SK-N-SH (cell line): ENCODE results near the gene MRPS15. TPM values are rescaled to one million over a fixed set of nuclear protein-coding genes. Genes with fewer than 3 reads are reported as not detected.

ENCODE experiments used
- CTCF ChIA-PET: fragments of 300-600, 350-600 bp; formaldehyde crosslinking; extraction: SDS; loops from one replicate; lab custom pipeline; 2021; lab: Yijun Ruan, JAX
- POLR2A ChIA-PET: fragments of 350-600 bp; sonication (Branson Sonifier 250); formaldehyde crosslinking; extraction: SDS; loops from one replicate; lab custom pipeline; 2020; ENCODE audit warnings: antibody characterized with exemption, inconsistent platforms; lab: Yijun Ruan, JAX
- DNase-seq: peaks from one replicate; pipeline ENCODE4 v3.0.0; 2012
- H2AFZ ChIP-seq: fragments of 200-600 bp; sonication (generic); 2 replicates; pipeline ENCODE4 v1.8.1; 2016; ENCODE audit warnings: antibody characterized with exemption, mild to moderate bottlenecking, low read depth
- H3F3A ChIP-seq: fragments of 200-600 bp; sonication (generic); replicated peaks from 2 replicates; pipeline ENCODE3; 2016; ENCODE audit warnings: antibody characterized with exemption, mild to moderate bottlenecking; ENCODE audit not compliant: insufficient read depth
- H3K27ac ChIP-seq, 2 experiments: fragments of 200-500 bp in 1 of 2; fragments of 200-600 bp in 1 of 2; sonication (Bioruptor generic) in 1 of 2; sonication (generic), shearing (Covaris generic) in 1 of 2; 2 replicates each; pipeline versions ENCODE4 v1.5.1 to v1.6.1; 2014 to 2016; ENCODE audit warnings: low read depth in 2 of 2, inconsistent platforms in 1 of 2, low read length in 1 of 2, mild to moderate bottlenecking in 1 of 2, mixed read lengths in 1 of 2
- H3K27me3 ChIP-seq: fragments of 200-600 bp; sonication (generic), shearing (Covaris generic); 2 replicates; pipeline ENCODE4 v1.6.1; 2016; ENCODE audit warnings: mixed run types; ENCODE audit not compliant: insufficient read depth
- H3K36me3 ChIP-seq, 2 experiments: fragments of 200-500 bp in 1 of 2; fragments of 200-600 bp in 1 of 2; sonication (Bioruptor generic) in 1 of 2; sonication (generic) in 1 of 2; replicated peaks in 1 of 2; 2 replicates each; pipeline versions ENCODE3 to v1.5.1; 2014 to 2016; ENCODE audit warnings: low read length in 1 of 2, mild to moderate bottlenecking in 1 of 2; ENCODE audit not compliant: insufficient read depth in 2 of 2, control insufficient read depth in 1 of 2
- H3K4me1 ChIP-seq, 2 experiments: fragments of 200-500 bp in 1 of 2; fragments of 200-600 bp in 1 of 2; sonication (Bioruptor generic) in 1 of 2; sonication (generic), shearing (Covaris generic) in 1 of 2; 2 replicates each; pipeline versions ENCODE4 v1.5.1 to v1.6.1; 2014 to 2016; ENCODE audit warnings: low read depth in 1 of 2, low read length in 1 of 2, mixed run types in 1 of 2; ENCODE audit not compliant: insufficient read depth in 2 of 2, control insufficient read depth in 1 of 2
- H3K4me2 ChIP-seq: fragments of 200-600 bp; sonication (generic), shearing (Covaris generic); 2 replicates; pipeline ENCODE4 v1.6.1; 2017; ENCODE audit warnings: mixed run types
- H3K4me3 ChIP-seq, 2 experiments: fragments of 200-500 bp in 1 of 2; fragments of 200-600 bp in 1 of 2; sonication (Bioruptor generic) in 1 of 2; sonication (generic), shearing (Covaris generic) in 1 of 2; 2 replicates each; pipeline versions ENCODE4 v1.5.1 to v1.8.1; 2014 to 2016; ENCODE audit warnings: low read depth in 2 of 2, inconsistent platforms in 1 of 2, low read length in 1 of 2, mild to moderate bottlenecking in 1 of 2, mixed read lengths in 1 of 2, moderate library complexity in 1 of 2
- H3K79me2 ChIP-seq: fragments of 200-600 bp; sonication (generic); 2 replicates; pipeline ENCODE4 v1.8.1; 2017; ENCODE audit warnings: mild to moderate bottlenecking; ENCODE audit not compliant: insufficient read depth
- H3K9ac ChIP-seq: fragments of 200-600 bp; sonication (generic); 2 replicates; pipeline ENCODE4 v1.6.1; 2017; ENCODE audit warnings: mixed run types
- H3K9me2 ChIP-seq: fragments of 200-600 bp; sonication (generic); 2 replicates; pipeline ENCODE4 v1.6.1; 2017; ENCODE audit warnings: mixed run types
- H3K9me3 ChIP-seq: fragments of 200-600 bp; sonication (generic); 2 replicates; pipeline ENCODE4 v1.6.1; 2017; ENCODE audit warnings: mixed run types, mild to moderate bottlenecking, moderate library complexity
- H4K20me1 ChIP-seq: fragments of 200-600 bp; sonication (generic); 2 replicates; pipeline ENCODE4 v1.6.1; 2017; ENCODE audit warnings: mild to moderate bottlenecking, mixed run types; ENCODE audit not compliant: insufficient read depth
- CHD2 ChIP-seq: fragments of 150-350 bp; IDR thresholded peaks from 2 replicates; pipeline ENCODE4 v1.6.1; 2018; ENCODE audit warnings: low read length; ENCODE audit not compliant: partially characterized antibody
- CTCF ChIP-seq: fragments of 200-600 bp; sonication (generic); IDR thresholded peaks from 2 replicates; pipeline ENCODE4 v1.6.1; 2017; ENCODE audit warnings: antibody characterized with exemption, mild to moderate bottlenecking, moderate library complexity
- EP300 ChIP-seq, 2 experiments: IDR thresholded peaks; 2 replicates each; pipeline versions ENCODE4 v1.4.0 to v1.6.1; 2012; ENCODE audit warnings: borderline replicate concordance in 1 of 2, low read depth in 1 of 2, low read length in 1 of 2
- FOSL2 ChIP-seq: IDR thresholded peaks from 2 replicates; pipeline ENCODE4 v1.4.0; 2012; ENCODE audit warnings: low read depth, mild to moderate bottlenecking, moderate library complexity, borderline replicate concordance
- FOXM1 ChIP-seq: IDR thresholded peaks from 2 replicates; pipeline ENCODE4 v1.4.0; 2012; ENCODE audit warnings: low read depth, mild to moderate bottlenecking
- GATA2 ChIP-seq: sonication (generic); formaldehyde crosslinking; IDR thresholded peaks from 2 replicates; pipeline ENCODE4 v1.5.0; 2020; ENCODE audit warnings: mild to moderate bottlenecking, missing genetic modification reagents
- IRF3 ChIP-seq: fragments of 150-350 bp; IDR thresholded peaks from 2 replicates; pipeline ENCODE4 v1.6.1; 2016; ENCODE audit warnings: mild to moderate bottlenecking, low read depth, low read length
- MEF2A ChIP-seq: IDR thresholded peaks from 2 replicates; pipeline ENCODE4 v1.4.0; 2012; ENCODE audit warnings: low read depth, borderline replicate concordance
- NRF1 ChIP-seq: IDR thresholded peaks from 2 replicates; pipeline ENCODE4 v1.6.1; 2012; ENCODE audit warnings: low read depth, mild to moderate bottlenecking, low read length
- POLR2AphosphoS5 ChIP-seq: IDR thresholded peaks from 2 replicates; pipeline ENCODE4 v1.6.1; 2012; ENCODE audit warnings: low read depth, low read length
- RAD21 ChIP-seq: IDR thresholded peaks from 2 replicates; pipeline ENCODE4 v1.6.1; 2012; ENCODE audit warnings: mild to moderate bottlenecking, low read length
- RCOR1 ChIP-seq: fragments of 150-350 bp; IDR thresholded peaks from 2 replicates; pipeline ENCODE4 v1.6.1; 2017; ENCODE audit warnings: antibody characterized with exemption, low read length
- RFX5 ChIP-seq: IDR thresholded peaks from 2 replicates; pipeline ENCODE4 v1.6.1; 2012; ENCODE audit warnings: mild to moderate bottlenecking, improper control_type of control experiment, low read length
- SIN3A ChIP-seq: IDR thresholded peaks from 2 replicates; pipeline ENCODE4 v1.6.1; 2012; ENCODE audit warnings: low read depth, mild to moderate bottlenecking, low read length, moderate library complexity, borderline replicate concordance
- SMC3 ChIP-seq: IDR thresholded peaks from 2 replicates; pipeline ENCODE4 v1.6.1; 2012; ENCODE audit warnings: low read depth, low read length, improper control_type of control experiment
- TAF1 ChIP-seq: IDR thresholded peaks from 2 replicates; pipeline ENCODE4 v1.6.1; 2012; ENCODE audit warnings: low read depth, mild to moderate bottlenecking, low read length, moderate library complexity, borderline replicate concordance
- USF1 ChIP-seq: IDR thresholded peaks from 2 replicates; pipeline ENCODE4 v1.4.0; 2012; ENCODE audit warnings: low read depth, borderline replicate concordance
- YY1 ChIP-seq: IDR thresholded peaks from 2 replicates; pipeline ENCODE4 v1.4.0; 2012; ENCODE audit warnings: low read depth, mild to moderate bottlenecking
- WGBS: methylation state at CpG from one replicate; pipeline ENCODE4 v1.1.6; 2017; ENCODE audit warnings: low lambda C conversion rate; 5-methylcytosine and 5-hydroxymethylcytosine counted together
- polyA plus RNA-seq, 3 experiments: library from polyadenylated mRNA; depleted of rRNA; stranded (reverse); fragments of >200 nt; gene quantifications; 2 replicates each; pipeline ENCODE4 v1.2.3, GENCODE V29; 2012

Gene MRPS15
- polyA plus RNA-seq, 1 of the 3 experiments (the other 2 are of a cell fraction): 75.1 TPM

GRCh38 chr1:36472656-36473055, 8.5 kb upstream of the MRPS15 start:
- CTCF ChIA-PET: interaction anchor here (1.0 kb wide), 1 partner anchor 338 kb away, joined by 3 read pairs; no protein-coding TSS in a partner anchor
- Histone ChIP-seq H3K4me1 (peaks cover 0 to 10% of the 10 kb centered on the region in 2 experiments; a peak in 1 of 4 replicates), H4K20me1 (no peaks in the 10 kb centered on the region), H3K36me3 (no peaks in the 10 kb centered on the region), H3K27me3 (no peaks in the 10 kb centered on the region), H3K4me3 (no peak overlapping the region), H3K9ac (no peak overlapping the region), H2AFZ (no peak overlapping the region), H3K27ac (no peak overlapping the region), H3F3A (peaks cover 3% of the 10 kb centered on the region), H3K4me2 (no peak overlapping the region), H3K79me2 (no peaks in the 10 kb centered on the region), H3K9me3 (no peaks in the 10 kb centered on the region), H3K9me2 (no peaks in the 10 kb centered on the region)
- no peak for DNase-seq
- 71% methylated on average over 6 of the region's 6 CpGs for WGBS
- POLR2A ChIA-PET: no interaction called here
- TF ChIP-seq IRF3 (no peak), FOSL2 (no peak), CTCF (no peak), TAF1 (no peak), EP300 (IDR thresholded peaks at IDR 0.05; ENCODE audit: borderline replicate concordance in 1 of 2, low read depth in 1 of 2, low read length in 1 of 2) (no peak), YY1 (no peak), MEF2A (no peak), CHD2 (no peak)

- Histone ChIP-seq H3K9me2 (no peaks in the 10 kb centered on the region), H3K27ac (no peak overlapping the region), H3K79me2 (no peaks in the 10 kb centered on the region), H3K4me2 (no peak overlapping the region), H3F3A (peaks cover 3% of the 10 kb centered on the region), H4K20me1 (no peaks in the 10 kb centered on the region), H3K36me3 (no peaks in the 10 kb centered on the region), H2AFZ (no peak overlapping the region), H3K4me1 (peaks cover 0 to 10% of the 10 kb centered on the region in 2 experiments; a peak in 1 of 4 replicates), H3K9ac (no peak overlapping the region), H3K9me3 (no peaks in the 10 kb centered on the region), H3K27me3 (no peaks in the 10 kb centered on the region), H3K4me3 (no peak overlapping the region)
- CTCF ChIA-PET: interaction anchor here (1.0 kb wide), 2 partner anchors 179 to 337 kb away, joined by 3 read pairs; no protein-coding TSS in a partner anchor
- WGBS: 69% methylated on average over 6 of the region's 22 CpGs
- POLR2A ChIA-PET: no interaction called here
- no peak for DNase-seq
- TF ChIP-seq USF1 (no peak), POLR2AphosphoS5 (no peak), FOSL2 (no peak), RCOR1 (no peak), RAD21 (no peak), FOXM1 (no peak), SMC3 (no peak), GATA2 (no peak), RFX5 (no peak), CTCF (no peak), CHD2 (no peak), NRF1 (no peak), SIN3A (no peak)
These were observed 7.9 kb upstream of the MRPS15 start for GRCh38 chr1:36471830-36472641.
